ENCODE measurements around the gene GCC1. TPM values are rescaled to one million over a fixed set of nuclear protein-coding genes. Genes with fewer than 3 reads are reported as not detected.

Gene GCC1
- total RNA-seq, 2 experiments from 2014 or later: 11.0 to 12.0 TPM

GRCh38 chr7:127612263-127612662, 26.9 kb upstream of the GCC1 start:
- Mint-ChIP-seq H3K4me1 (ENCODE audit: low read depth) (no peaks in the 10 kb centered on the region), H3K36me3 (ENCODE audit: low read depth) (no peaks in the 10 kb centered on the region), H3K9me3 (no peaks in the 10 kb centered on the region), H3K27me3 (ENCODE audit: low read depth) (peaks cover 16% of the 10 kb centered on the region), H3K4me3 (no peak overlapping the region), H3K27ac (no peak overlapping the region)
- intact Hi-C loops (cut with micrococcal nuclease): no loop called here
- CTCF ChIA-PET: no interaction called here
- no peak for DNase-seq

GRCh38 chr7:127609297-127609696, 23.9 kb upstream of the GCC1 start:
- no peak overlapping the region for H3K4me3 Mint-ChIP-seq
- no peak overlapping the region for H3K27ac Mint-ChIP-seq
- no peaks in the 10 kb centered on the region for H3K4me1 Mint-ChIP-seq (ENCODE audit: low read depth)
- CTCF ChIA-PET: interaction anchor here (0.6 kb wide), 1 partner anchor 104 kb away, joined by 3 read pairs; no protein-coding TSS in a partner anchor
- H3K36me3 Mint-ChIP-seq (ENCODE audit: low read depth): no peaks in the 10 kb centered on the region
- no peak for DNase-seq
- H3K27me3 Mint-ChIP-seq (ENCODE audit: low read depth): peaks cover 4% of the 10 kb centered on the region
- no peaks in the 10 kb centered on the region for H3K9me3 Mint-ChIP-seq
- intact Hi-C loops (cut with micrococcal nuclease): no loop called here

- no peaks in the 10 kb centered on the region for H3K36me3 Mint-ChIP-seq (ENCODE audit: low read depth)
- H3K4me1 Mint-ChIP-seq (ENCODE audit: low read depth): no peaks in the 10 kb centered on the region
- no peaks in the 10 kb centered on the region for H3K9me3 Mint-ChIP-seq
- intact Hi-C loops (cut with micrococcal nuclease): no loop called here
- no peak for DNase-seq
- H3K27ac Mint-ChIP-seq: no peak overlapping the region
- no peak overlapping the region for H3K4me3 Mint-ChIP-seq
- CTCF ChIA-PET: no interaction called here
- H3K27me3 Mint-ChIP-seq (ENCODE audit: low read depth): no peaks in the 10 kb centered on the region
Measured at GRCh38 chr7:127608446-127608845, 23.1 kb upstream of the GCC1 start.

GRCh38 chr7:127600885-127601284, 15.5 kb upstream of the GCC1 start:
- H3K9me3 Mint-ChIP-seq: no peaks in the 10 kb centered on the region
- H3K27ac Mint-ChIP-seq: no peak overlapping the region
- intact Hi-C loops (cut with micrococcal nuclease): no loop called here
- no peaks in the 10 kb centered on the region for H3K4me1 Mint-ChIP-seq (ENCODE audit: low read depth)
- DNase-seq: no peak
- H3K36me3 Mint-ChIP-seq (ENCODE audit: low read depth): no peaks in the 10 kb centered on the region
- H3K27me3 Mint-ChIP-seq (ENCODE audit: low read depth): no peaks in the 10 kb centered on the region
- H3K4me3 Mint-ChIP-seq: no peak overlapping the region
- CTCF ChIA-PET: no interaction called here

GRCh38 chr7:127598318-127598717, 12.9 kb upstream of the GCC1 start:
- no peak overlapping the region for H3K4me3 Mint-ChIP-seq
- H3K4me1 Mint-ChIP-seq (ENCODE audit: low read depth): no peaks in the 10 kb centered on the region
- no peak overlapping the region for H3K27ac Mint-ChIP-seq
- no peaks in the 10 kb centered on the region for H3K27me3 Mint-ChIP-seq (ENCODE audit: low read depth)
- no peaks in the 10 kb centered on the region for H3K9me3 Mint-ChIP-seq
- CTCF ChIA-PET: interaction anchor here (1.1 kb wide), 1 partner anchor 611 kb away, joined by 3 read pairs; no protein-coding TSS in a partner anchor
- intact Hi-C loops (cut with micrococcal nuclease): no loop called here
- H3K36me3 Mint-ChIP-seq (ENCODE audit: low read depth): no peaks in the 10 kb centered on the region
- DNase-seq: no peak

GRCh38 chr7:127595737-127596136, 10.3 kb upstream of the GCC1 start:
- peaks cover 10% of the 10 kb centered on the region for H3K36me3 Mint-ChIP-seq (ENCODE audit: low read depth)
- H3K4me3 Mint-ChIP-seq: no peak overlapping the region
- DNase-seq: no peak
- intact Hi-C loops (cut with micrococcal nuclease): no loop called here
- H3K4me1 Mint-ChIP-seq (ENCODE audit: low read depth): no peaks in the 10 kb centered on the region
- H3K9me3 Mint-ChIP-seq: no peaks in the 10 kb centered on the region
- CTCF ChIA-PET: no interaction called here
- H3K27me3 Mint-ChIP-seq (ENCODE audit: low read depth): no peaks in the 10 kb centered on the region
- no peak overlapping the region for H3K27ac Mint-ChIP-seq

- Mint-ChIP-seq H3K36me3 (ENCODE audit: low read depth) (peaks cover 13% of the 10 kb centered on the region), H3K4me3 (no peak overlapping the region), H3K4me1 (ENCODE audit: low read depth) (peaks cover 5% of the 10 kb centered on the region), H3K27me3 (ENCODE audit: low read depth) (no peaks in the 10 kb centered on the region), H3K27ac (no peak overlapping the region), H3K9me3 (no peaks in the 10 kb centered on the region)
- DNase-seq: no peak
- intact Hi-C loops (cut with micrococcal nuclease): no loop called here
- CTCF ChIA-PET: interaction anchor here (1.2 kb wide), 1 partner anchor 12 kb away, joined by 3 read pairs; no protein-coding TSS in a partner anchor
Measured at GRCh38 chr7:127594490-127594889, 9.1 kb upstream of the GCC1 start.

GRCh38 chr7:127592550-127592949, 7.2 kb upstream of the GCC1 start:
- H3K27me3 Mint-ChIP-seq (ENCODE audit: low read depth): no peaks in the 10 kb centered on the region
- DNase-seq: no peak
- peaks cover 11% of the 10 kb centered on the region for H3K4me1 Mint-ChIP-seq (ENCODE audit: low read depth)
- intact Hi-C loops (cut with micrococcal nuclease): no loop called here
- H3K27ac Mint-ChIP-seq: no peak overlapping the region
- H3K9me3 Mint-ChIP-seq: no peaks in the 10 kb centered on the region
- no peak overlapping the region for H3K4me3 Mint-ChIP-seq
- peaks cover 13% of the 10 kb centered on the region for H3K36me3 Mint-ChIP-seq (ENCODE audit: low read depth)
- CTCF ChIA-PET: no interaction called here

- no peak overlapping the region for H3K4me3 Mint-ChIP-seq
Measured at GRCh38 chr7:127591591-127591990, 6.2 kb upstream of the GCC1 start.

GRCh38 chr7:127591189-127591588, 5.8 kb upstream of the GCC1 start:
- intact Hi-C loops (cut with micrococcal nuclease): no loop called here
- CTCF ChIA-PET: interaction anchor here (1.0 kb wide), 1 partner anchor 617 kb away, joined by 3 read pairs; no protein-coding TSS in a partner anchor
- H3K4me3 Mint-ChIP-seq: no peak overlapping the region

More at GRCh38 chr7:127591591-127591990, 6.2 kb upstream of the GCC1 start:
- no peaks in the 10 kb centered on the region for H3K9me3 Mint-ChIP-seq
- H3K27me3 Mint-ChIP-seq (ENCODE audit: low read depth): no peaks in the 10 kb centered on the region
- H3K27ac Mint-ChIP-seq: no peak overlapping the region
- peaks cover 12% of the 10 kb centered on the region for H3K4me1 Mint-ChIP-seq (ENCODE audit: low read depth)
- CTCF ChIA-PET: interaction anchor here (1.0 kb wide), 1 partner anchor 617 kb away, joined by 3 read pairs; no protein-coding TSS in a partner anchor
- intact Hi-C loops (cut with micrococcal nuclease): no loop called here
- no peak for DNase-seq
- H3K36me3 Mint-ChIP-seq (ENCODE audit: low read depth): peaks cover 13% of the 10 kb centered on the region

GRCh38 chr7:127589896-127590295, 4.5 kb upstream of the GCC1 start:
- no peak for DNase-seq
- Mint-ChIP-seq H3K9me3 (no peaks in the 10 kb centered on the region), H3K27ac (no peak overlapping the region), H3K36me3 (ENCODE audit: low read depth) (peaks cover 13% of the 10 kb centered on the region), H3K27me3 (ENCODE audit: low read depth) (no peaks in the 10 kb centered on the region), H3K4me1 (ENCODE audit: low read depth) (peaks cover 21% of the 10 kb centered on the region), H3K4me3 (peak overlapping the region; percentile 98)
- intact Hi-C loops (cut with micrococcal nuclease): loop anchor here (2.0 to 10.0 kb wide), 7 partner anchors 241 to 615 kb away; partner anchors contain the start of genes GRM8 and LRRC4
- CTCF ChIA-PET: interaction anchor here (0.6 kb wide), 1 partner anchor 41 kb away, joined by 4 read pairs; no protein-coding TSS in a partner anchor

More at GRCh38 chr7:127591189-127591588, 5.8 kb upstream of the GCC1 start:
- H3K27ac Mint-ChIP-seq: no peak overlapping the region
- H3K36me3 Mint-ChIP-seq (ENCODE audit: low read depth): peaks cover 13% of the 10 kb centered on the region
- peaks cover 16% of the 10 kb centered on the region for H3K4me1 Mint-ChIP-seq (ENCODE audit: low read depth)
- DNase-seq: no peak
- H3K9me3 Mint-ChIP-seq: no peaks in the 10 kb centered on the region
- H3K27me3 Mint-ChIP-seq (ENCODE audit: low read depth): no peaks in the 10 kb centered on the region

GRCh38 chr7:127588697-127589482, 3.5 kb upstream of the GCC1 start:
- CTCF ChIA-PET: interaction anchor here (1.3 to 1.5 kb wide), 3 partner anchors 16 to 66 kb away, joined by 3 to 4 read pairs (median 3); no protein-coding TSS in a partner anchor
- H3K27me3 Mint-ChIP-seq (ENCODE audit: low read depth): no peaks in the 10 kb centered on the region
- peak; percentile 52 for DNase-seq
- peaks cover 31% of the 10 kb centered on the region for H3K4me1 Mint-ChIP-seq (ENCODE audit: low read depth)
- peak overlapping the region; percentile 98 for H3K4me3 Mint-ChIP-seq
- H3K9me3 Mint-ChIP-seq: no peaks in the 10 kb centered on the region
- intact Hi-C loops (cut with micrococcal nuclease): loop anchor here (1.0 to 10.0 kb wide), 8 partner anchors 62 to 616 kb away; partner anchors contain the start of genes GRM8 and LRRC4
- peak overlapping the region; percentile 82 for H3K27ac Mint-ChIP-seq
- H3K36me3 Mint-ChIP-seq (ENCODE audit: low read depth): peaks cover 13% of the 10 kb centered on the region

Data from activated naive CD4-positive, alpha-beta T cell treated with anti-CD3 and anti-CD28 coated beads for 36 hours (primary cell).